ENCODE measurements around the gene TCF7L2.

Gene TCF7L2

DNA sequence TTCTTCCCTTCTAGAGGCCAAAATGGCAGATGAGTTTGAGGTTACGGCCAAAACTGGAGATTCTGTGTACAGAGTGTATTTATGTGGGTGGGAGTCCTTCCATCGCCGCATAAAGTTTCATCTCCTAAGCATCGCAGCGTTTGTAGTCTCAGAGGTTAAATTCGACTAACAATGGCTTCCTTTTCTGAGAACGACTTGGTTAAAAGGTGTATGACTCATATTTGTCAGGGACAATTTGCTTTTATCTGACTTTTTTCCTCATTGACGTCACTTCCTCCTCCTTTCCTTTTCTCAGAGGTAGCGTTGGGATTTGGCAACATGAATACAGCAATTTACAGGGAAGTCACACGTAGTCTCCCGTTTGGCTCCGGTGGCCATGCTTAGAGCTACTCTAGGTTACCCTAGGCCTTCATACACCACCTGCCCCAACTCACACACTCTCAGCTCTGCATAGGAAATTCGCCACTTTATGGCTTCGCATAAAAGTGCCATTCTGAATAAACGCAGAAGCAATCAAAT, 37.6 kb upstream of the TCF7L2 start:
- TF ChIP-seq, protein P1, sequence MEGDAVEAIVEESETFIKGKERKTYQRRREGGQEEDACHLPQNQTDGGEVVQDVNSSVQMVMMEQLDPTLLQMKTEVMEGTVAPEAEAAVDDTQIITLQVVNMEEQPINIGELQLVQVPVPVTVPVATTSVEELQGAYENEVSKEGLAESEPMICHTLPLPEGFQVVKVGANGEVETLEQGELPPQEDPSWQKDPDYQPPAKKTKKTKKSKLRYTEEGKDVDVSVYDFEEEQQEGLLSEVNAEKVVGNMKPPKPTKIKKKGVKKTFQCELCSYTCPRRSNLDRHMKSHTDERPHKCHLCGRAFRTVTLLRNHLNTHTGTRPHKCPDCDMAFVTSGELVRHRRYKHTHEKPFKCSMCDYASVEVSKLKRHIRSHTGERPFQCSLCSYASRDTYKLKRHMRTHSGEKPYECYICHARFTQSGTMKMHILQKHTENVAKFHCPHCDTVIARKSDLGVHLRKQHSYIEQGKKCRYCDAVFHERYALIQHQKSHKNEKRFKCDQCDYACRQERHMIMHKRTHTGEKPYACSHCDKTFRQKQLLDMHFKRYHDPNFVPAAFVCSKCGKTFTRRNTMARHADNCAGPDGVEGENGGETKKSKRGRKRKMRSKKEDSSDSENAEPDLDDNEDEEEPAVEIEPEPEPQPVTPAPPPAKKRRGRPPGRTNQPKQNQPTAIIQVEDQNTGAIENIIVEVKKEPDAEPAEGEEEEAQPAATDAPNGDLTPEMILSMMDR (IDR thresholded peaks at IDR 0.05; ENCODE audit: low read depth, low read length): no peak
- peak; percentile 73 for DNase-seq (ENCODE audit: low read depth in 2 of 2)
- no peak overlapping the region for H3K4me3 ChIP-seq (replicated peaks in 1 of 2; ENCODE audit: low read depth in 2 of 2, low read length in 2 of 2)

DNA sequence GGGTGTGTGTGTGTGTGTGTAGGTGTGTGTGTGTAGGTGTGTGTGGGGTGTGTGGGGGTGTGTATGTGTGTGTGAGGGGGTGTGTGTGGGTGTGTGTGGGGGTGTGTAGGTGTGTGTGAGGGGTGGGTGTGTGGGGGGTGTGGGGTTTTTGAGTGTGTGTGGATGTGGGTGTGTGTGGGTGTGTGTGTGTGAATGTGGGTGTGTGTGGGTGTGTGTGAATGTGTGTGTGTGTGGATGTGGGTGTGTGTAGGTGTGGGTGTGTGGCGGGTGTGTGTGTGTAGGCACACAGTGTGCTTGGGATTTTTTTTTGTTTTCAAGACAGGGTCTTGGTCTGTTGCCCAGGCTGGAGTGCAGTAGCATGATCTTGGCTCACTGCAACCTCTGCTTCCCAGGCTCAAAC, 36.8 kb upstream of the TCF7L2 start:
- no peak overlapping the region for H3K4me3 ChIP-seq (replicated peaks in 1 of 2; ENCODE audit: low read depth in 2 of 2, low read length in 2 of 2)
- DNase-seq (ENCODE audit: low read depth in 2 of 2): no peak
- TF ChIP-seq, protein P1 (IDR thresholded peaks at IDR 0.05; ENCODE audit: low read depth, low read length): no peak

DNA sequence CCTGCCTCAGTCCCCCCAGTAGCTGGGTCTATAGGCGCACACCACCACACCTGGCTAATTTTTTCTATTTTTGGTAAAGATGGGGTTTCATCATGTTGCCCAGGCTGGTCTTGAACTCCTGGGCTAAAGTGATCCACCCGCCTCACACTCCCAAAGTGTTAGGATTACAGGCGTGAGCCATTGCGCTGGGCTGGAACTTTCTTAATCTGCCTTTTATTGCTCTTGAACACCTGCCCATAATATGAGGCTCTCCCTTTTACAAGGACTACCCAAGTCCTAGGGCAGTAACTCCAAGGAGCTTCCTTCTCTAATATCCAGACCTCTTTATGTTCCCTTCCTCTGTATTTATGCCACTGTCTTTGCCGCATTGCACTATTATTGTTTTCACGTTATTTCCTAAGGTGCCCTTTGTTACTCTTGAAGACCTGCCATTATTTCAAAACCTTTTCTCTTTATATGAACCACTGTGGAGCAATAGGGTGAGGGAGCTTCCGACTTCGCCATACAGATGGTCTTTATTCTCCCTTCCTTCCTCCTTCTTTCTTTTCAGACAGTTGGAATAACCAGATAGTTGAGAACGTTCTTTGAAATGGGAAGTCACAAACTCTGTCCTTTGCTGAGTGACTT, 36.3 kb upstream of the TCF7L2 start:
- TF ChIP-seq, protein P1 (IDR thresholded peaks at IDR 0.05; ENCODE audit: low read depth, low read length): no peak
- DNase-seq (ENCODE audit: low read depth in 2 of 2): no peak
- no peak overlapping the region for H3K4me3 ChIP-seq (replicated peaks in 1 of 2; ENCODE audit: low read depth in 2 of 2, low read length in 2 of 2)

DNA sequence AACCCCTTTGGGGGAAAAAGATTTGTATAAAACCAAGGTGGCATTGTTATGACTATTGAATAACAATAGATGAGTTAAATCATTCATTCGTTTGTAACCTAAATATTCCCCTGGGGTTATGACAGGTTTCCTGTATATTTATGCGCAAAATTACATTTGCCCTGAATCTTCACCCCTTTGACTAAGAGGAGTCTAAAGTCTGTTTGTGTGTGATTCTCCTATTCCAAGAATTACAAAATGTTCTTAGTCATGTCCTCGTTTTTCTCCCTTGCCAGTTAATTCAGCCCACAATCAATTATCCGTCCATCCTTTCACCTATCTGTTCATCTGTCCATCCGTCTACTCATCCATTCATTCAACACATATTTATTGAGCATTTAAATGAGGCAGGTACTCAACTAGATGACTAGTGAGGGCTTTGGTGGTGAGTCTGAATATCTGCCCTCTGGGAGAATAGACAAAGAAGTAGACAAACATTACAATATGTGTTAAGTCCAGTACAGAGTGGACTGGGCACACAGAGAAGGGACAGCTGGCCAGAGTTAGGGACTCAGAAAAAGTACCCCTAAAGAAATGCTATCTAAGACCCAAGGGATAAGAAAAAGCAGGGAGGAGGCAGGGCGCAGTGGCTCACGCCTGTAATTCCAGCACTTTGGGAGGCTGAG, 35.6 kb upstream of the TCF7L2 start:
- peak; percentile 14 to 77 for DNase-seq (ENCODE audit: low read depth in 2 of 2)
- TF ChIP-seq, protein P1 (IDR thresholded peaks at IDR 0.05; ENCODE audit: low read depth, low read length): no peak
- H3K4me3 ChIP-seq (replicated peaks in 1 of 2; ENCODE audit: low read depth in 2 of 2, low read length in 2 of 2): no peak overlapping the region

DNA sequence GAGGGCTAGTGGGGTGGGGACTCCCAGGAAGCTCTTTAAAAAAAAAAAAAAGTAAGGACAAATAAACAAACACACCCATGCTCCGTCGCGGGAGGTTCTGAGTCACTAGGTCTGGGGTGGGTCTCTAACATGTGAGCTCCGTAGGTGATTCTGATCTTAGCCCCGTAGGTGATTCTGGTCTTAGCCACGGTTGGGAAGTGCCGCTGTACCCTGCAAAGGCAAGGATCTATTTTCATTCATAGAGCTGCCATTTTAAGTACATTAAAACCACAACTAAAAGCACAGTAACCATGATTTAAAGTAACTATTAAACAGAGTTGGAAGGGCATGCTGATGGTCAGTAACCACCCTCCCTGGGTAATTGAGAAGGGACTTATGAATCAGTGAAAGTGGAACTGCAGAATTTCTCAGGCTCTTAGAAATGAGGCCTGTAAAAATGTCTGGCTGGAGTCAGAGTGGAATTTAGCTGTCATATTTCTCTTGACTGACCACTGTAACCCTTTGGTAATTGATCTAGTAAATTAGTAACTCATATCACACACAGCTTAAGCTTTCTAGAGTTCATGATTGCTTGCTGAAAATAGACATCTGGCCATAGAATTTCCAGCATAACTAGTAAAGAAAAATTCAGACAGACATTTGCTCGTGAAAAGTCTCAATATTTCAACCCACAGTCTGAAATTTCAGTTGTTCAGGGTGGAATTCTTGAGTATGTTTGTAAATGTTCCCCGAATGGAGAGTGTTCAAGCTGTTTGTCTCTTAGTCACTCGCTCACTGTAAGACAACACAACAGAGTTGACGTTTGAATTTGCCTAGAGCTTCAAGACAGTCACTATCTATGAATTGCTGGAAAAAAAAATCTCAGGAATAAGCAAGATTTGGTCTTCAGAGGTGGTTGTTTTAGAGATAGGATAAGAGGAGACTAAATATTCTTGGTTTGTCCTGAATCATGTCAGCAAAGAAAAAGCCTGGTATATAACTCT, 34.2 kb upstream of the TCF7L2 start:
- TF ChIP-seq, protein P1 (IDR thresholded peaks at IDR 0.05; ENCODE audit: low read depth, low read length): no peak
- no peak overlapping the region for H3K4me3 ChIP-seq (replicated peaks in 1 of 2; ENCODE audit: low read depth in 2 of 2, low read length in 2 of 2)
- peak; percentile 19 to 70 for DNase-seq (ENCODE audit: low read depth in 2 of 2)

DNA sequence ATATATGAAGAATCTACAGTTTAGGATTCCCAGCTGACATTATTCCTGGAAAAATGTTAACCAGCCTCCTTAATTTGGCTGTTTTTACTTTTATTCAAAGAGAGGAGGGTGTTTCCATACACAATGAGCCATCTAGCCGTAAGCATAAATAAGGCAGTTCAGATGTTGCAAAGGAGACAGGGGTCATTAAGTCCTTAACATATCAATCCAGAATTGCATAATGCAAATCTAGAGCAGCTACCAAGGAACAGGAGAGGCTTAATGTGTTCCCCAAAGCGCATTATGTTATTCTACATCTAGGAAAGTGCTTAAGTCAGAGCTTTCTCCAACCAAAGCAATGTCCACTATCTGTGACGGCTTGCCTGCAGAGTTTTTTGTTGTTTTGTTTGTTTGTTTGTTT, 32.4 kb upstream of the TCF7L2 start:
- DNase-seq (ENCODE audit: low read depth in 2 of 2): no peak
- TF ChIP-seq, protein P1 (IDR thresholded peaks at IDR 0.05; ENCODE audit: low read depth, low read length): no peak
- no peak overlapping the region for H3K4me3 ChIP-seq (replicated peaks in 1 of 2; ENCODE audit: low read depth in 2 of 2, low read length in 2 of 2)
